AG04450 (cell line): Measurements from ENCODE around the gene PRKAG3. TPM values are rescaled to one million over a fixed set of nuclear protein-coding genes. Genes with fewer than 3 reads are reported as not detected.

Source experiments
- CTCF ChIA-PET: fragments of 300-600, 350-600 bp; formaldehyde crosslinking; extraction: SDS; loops from one replicate; lab custom pipeline; 2022; ENCODE audit warnings: antibody characterized with exemption, inconsistent platforms; lab: Charles Lee
- POLR2A ChIA-PET: fragments of 350-600 bp; formaldehyde crosslinking; extraction: SDS; loops from one replicate; lab custom pipeline; 2021; ENCODE audit warnings: antibody characterized with exemption, inconsistent platforms; lab: Yijun Ruan, JAX
- DNase-seq: peaks from one replicate; pipeline ENCODE4 v3.0.0-alpha.2; 2011; ENCODE audit warnings: low read depth, low spot score
- H3K27ac ChIP-seq: one replicate; pipeline ENCODE4 v1.5.1; 2012; ENCODE audit warnings: low read depth, low read length, control low read depth
- H3K27me3 ChIP-seq: one replicate; pipeline ENCODE4 v1.6.0; 2012; ENCODE audit warnings: low read length; ENCODE audit not compliant: control insufficient read depth, insufficient read depth
- H3K4me3 ChIP-seq: 2 replicates; pipeline ENCODE4 v1.5.1; 2011; ENCODE audit warnings: mild to moderate bottlenecking, low read depth, low read length, control low read depth
- H3K9me3 ChIP-seq: 2 replicates; pipeline ENCODE4 v1.5.1; 2012; ENCODE audit warnings: low read length; ENCODE audit not compliant: control insufficient read depth, insufficient read depth
- polyA plus RNA-seq: library from polyadenylated mRNA; depleted of rRNA; stranded (reverse); fragments of >200 nt; gene quantifications from 2 replicates; pipeline ENCODE4 v1.2.3, GENCODE V29; 2011
- TF ChIP-seq, protein P1 (sequence below): IDR thresholded peaks from 2 replicates; pipeline ENCODE4 v1.5.1; 2011; ENCODE audit warnings: low read depth, low read length, control low read depth, inconsistent platforms

Gene PRKAG3
- polyA plus RNA-seq, 1 experiment = not detected

- DNase-seq = no peak
- peaks cover 83% of the 10 kb centered on the region for H3K27me3 ChIP-seq
- ChIA-PET POLR2A (no interaction called here), CTCF (interaction anchor here (0.6 to 8.9 kb wide), 31 partner anchors 8 to 280 kb away, joined by 3 to 127 read pairs (median 4); partner anchors contain the start of gene WNT6)
- no peak overlapping the region for H3K4me3 ChIP-seq
- H3K9me3 ChIP-seq = no peaks in the 10 kb centered on the region; the same call in 1 of the 2 replicates
- H3K27ac ChIP-seq = no peak overlapping the region
- TF ChIP-seq, protein P1, sequence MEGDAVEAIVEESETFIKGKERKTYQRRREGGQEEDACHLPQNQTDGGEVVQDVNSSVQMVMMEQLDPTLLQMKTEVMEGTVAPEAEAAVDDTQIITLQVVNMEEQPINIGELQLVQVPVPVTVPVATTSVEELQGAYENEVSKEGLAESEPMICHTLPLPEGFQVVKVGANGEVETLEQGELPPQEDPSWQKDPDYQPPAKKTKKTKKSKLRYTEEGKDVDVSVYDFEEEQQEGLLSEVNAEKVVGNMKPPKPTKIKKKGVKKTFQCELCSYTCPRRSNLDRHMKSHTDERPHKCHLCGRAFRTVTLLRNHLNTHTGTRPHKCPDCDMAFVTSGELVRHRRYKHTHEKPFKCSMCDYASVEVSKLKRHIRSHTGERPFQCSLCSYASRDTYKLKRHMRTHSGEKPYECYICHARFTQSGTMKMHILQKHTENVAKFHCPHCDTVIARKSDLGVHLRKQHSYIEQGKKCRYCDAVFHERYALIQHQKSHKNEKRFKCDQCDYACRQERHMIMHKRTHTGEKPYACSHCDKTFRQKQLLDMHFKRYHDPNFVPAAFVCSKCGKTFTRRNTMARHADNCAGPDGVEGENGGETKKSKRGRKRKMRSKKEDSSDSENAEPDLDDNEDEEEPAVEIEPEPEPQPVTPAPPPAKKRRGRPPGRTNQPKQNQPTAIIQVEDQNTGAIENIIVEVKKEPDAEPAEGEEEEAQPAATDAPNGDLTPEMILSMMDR = peak; percentile 97
These were observed 45.1 kb upstream of the PRKAG3 start for GRCh38 chr2:218876562-218877219.

GRCh38 chr2:218875692-218876246 is 44.2 kb upstream of the PRKAG3 start:
- POLR2A ChIA-PET = no interaction called here
- CTCF ChIA-PET = interaction anchor here (0.6 to 8.9 kb wide), 28 partner anchors 7 to 436 kb away, joined by 3 to 127 read pairs (median 4); partner anchors contain the start of gene WNT6
- H3K9me3 ChIP-seq = peaks cover 3% of the 10 kb centered on the region; the same call in 1 of the 2 replicates
- DNase-seq = no peak
- H3K27me3 ChIP-seq = peaks cover 82% of the 10 kb centered on the region
- H3K4me3 ChIP-seq = no peak overlapping the region
- TF ChIP-seq, protein P1 = no peak
- H3K27ac ChIP-seq = no peak overlapping the region

DNA sequence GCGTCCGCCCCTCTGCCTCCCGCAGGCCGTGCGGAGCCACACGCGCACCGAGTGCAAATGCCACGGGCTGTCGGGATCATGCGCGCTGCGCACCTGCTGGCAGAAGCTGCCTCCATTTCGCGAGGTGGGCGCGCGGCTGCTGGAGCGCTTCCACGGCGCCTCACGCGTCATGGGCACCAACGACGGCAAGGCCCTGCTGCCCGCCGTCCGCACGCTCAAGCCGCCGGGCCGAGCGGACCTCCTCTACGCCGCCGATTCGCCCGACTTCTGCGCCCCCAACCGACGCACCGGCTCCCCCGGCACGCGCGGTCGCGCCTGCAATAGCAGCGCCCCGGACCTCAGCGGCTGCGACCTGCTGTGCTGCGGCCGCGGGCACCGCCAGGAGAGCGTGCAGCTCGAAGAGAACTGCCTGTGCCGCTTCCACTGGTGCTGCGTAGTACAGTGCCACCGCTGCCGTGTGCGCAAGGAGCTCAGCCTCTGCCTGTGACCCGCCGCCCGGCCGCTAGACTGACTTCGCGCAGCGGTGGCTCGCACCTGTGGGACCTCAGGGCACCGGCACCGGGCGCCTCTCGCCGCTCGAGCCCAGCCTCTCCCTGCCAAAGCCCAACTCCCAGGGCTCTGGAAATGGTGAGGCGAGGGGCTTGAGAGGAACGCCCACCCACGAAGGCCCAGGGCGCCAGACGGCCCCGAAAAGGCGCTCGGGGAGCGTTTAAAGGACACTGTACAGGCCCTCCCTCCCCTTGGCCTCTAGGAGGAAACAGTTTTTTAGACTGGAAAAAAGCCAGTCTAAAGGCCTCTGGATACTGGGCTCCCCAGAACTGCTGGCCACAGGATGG is 42.0 kb upstream of the PRKAG3 start:
- Histone ChIP-seq H3K27me3 (peaks cover 85% of the 10 kb centered on the region), H3K4me3 (no peak overlapping the region), H3K9me3 (peaks cover 3% of the 10 kb centered on the region; the same call in 1 of the 2 replicates), H3K27ac (no peak overlapping the region)
- POLR2A ChIA-PET = no interaction called here
- CTCF ChIA-PET = interaction anchor here (1.1 to 8.9 kb wide), 3 partner anchors 13 to 24 kb away, joined by 5 to 127 read pairs (median 55); no protein-coding TSS in a partner anchor
- no peak for DNase-seq
- TF ChIP-seq, protein P1 = no peak

DNA sequence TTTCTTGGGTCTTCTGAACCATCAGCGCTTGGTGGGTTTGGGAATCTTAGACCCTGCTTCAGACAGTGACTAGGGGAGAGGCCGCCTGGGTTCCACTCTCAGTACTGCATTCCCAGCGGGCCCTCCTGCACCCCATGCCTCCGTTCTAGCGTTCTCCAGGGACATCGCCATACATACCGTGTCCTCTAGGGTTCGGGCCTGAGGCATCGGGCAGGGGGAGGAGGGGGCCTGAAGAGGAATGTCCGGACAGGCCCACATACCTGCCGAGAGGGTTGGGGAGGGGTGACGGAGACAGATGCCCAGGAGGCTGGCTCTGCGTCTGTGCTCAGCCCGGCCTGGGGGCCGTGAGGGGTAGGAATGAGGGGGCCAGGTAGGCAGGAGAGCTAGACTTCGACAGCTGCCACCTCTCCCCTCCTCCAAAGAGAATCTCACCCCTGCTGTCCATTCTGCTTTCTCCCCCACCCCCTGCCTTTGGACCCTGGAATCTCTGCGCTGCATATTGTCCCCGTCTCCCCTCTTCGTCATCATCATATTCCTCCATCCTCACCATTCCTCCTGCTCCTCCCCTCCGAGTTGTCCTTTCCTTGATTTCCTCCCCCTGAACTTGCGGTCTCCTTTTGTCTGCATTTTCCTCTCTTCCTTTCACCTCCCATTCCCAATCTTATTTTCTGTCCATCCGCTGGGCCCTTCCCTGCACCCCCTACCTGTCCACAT is 41.2 kb upstream of the PRKAG3 start:
- CTCF ChIA-PET = interaction anchor here (8.9 kb wide), 1 partner anchor 24 kb away, joined by 127 read pairs; no protein-coding TSS in a partner anchor
- Histone ChIP-seq H3K27ac (no peak overlapping the region), H3K9me3 (peaks cover 3% of the 10 kb centered on the region; the same call in 1 of the 2 replicates), H3K27me3 (peaks cover 87% of the 10 kb centered on the region), H3K4me3 (no peak overlapping the region)
- POLR2A ChIA-PET = no interaction called here
- no peak for DNase-seq
- TF ChIP-seq, protein P1 = no peak
